SK-N-SH (cell line): ENCODE measurements around the gene GPR3. TPM values are rescaled to one million over a fixed set of nuclear protein-coding genes. Genes with fewer than 3 reads are reported as not detected.

Experiments
- CTCF ChIA-PET: fragments of 300-600, 350-600 bp; formaldehyde crosslinking; extraction: SDS; loops from one replicate; lab custom pipeline; 2021; lab: Yijun Ruan, JAX
- POLR2A ChIA-PET: fragments of 350-600 bp; sonication (Branson Sonifier 250); formaldehyde crosslinking; extraction: SDS; loops from one replicate; lab custom pipeline; 2020; ENCODE audit warnings: antibody characterized with exemption, inconsistent platforms; lab: Yijun Ruan, JAX
- DNase-seq: peaks from one replicate; pipeline ENCODE4 v3.0.0; 2012
- H2AFZ ChIP-seq: fragments of 200-600 bp; sonication (generic); 2 replicates; pipeline ENCODE4 v1.8.1; 2016; ENCODE audit warnings: antibody characterized with exemption, mild to moderate bottlenecking, low read depth
- H3F3A ChIP-seq: fragments of 200-600 bp; sonication (generic); replicated peaks from 2 replicates; pipeline ENCODE3; 2016; ENCODE audit warnings: antibody characterized with exemption, mild to moderate bottlenecking; ENCODE audit not compliant: insufficient read depth
- H3K27ac ChIP-seq, 2 experiments: fragments of 200-500 bp in 1 of 2; fragments of 200-600 bp in 1 of 2; sonication (Bioruptor generic) in 1 of 2; sonication (generic), shearing (Covaris generic) in 1 of 2; 2 replicates each; pipeline versions ENCODE4 v1.5.1 to v1.6.1; 2014 to 2016; ENCODE audit warnings: low read depth in 2 of 2, inconsistent platforms in 1 of 2, low read length in 1 of 2, mild to moderate bottlenecking in 1 of 2, mixed read lengths in 1 of 2
- H3K27me3 ChIP-seq: fragments of 200-600 bp; sonication (generic), shearing (Covaris generic); 2 replicates; pipeline ENCODE4 v1.6.1; 2016; ENCODE audit warnings: mixed run types; ENCODE audit not compliant: insufficient read depth
- H3K36me3 ChIP-seq, 2 experiments: fragments of 200-500 bp in 1 of 2; fragments of 200-600 bp in 1 of 2; sonication (Bioruptor generic) in 1 of 2; sonication (generic) in 1 of 2; replicated peaks in 1 of 2; 2 replicates each; pipeline versions ENCODE3 to v1.5.1; 2014 to 2016; ENCODE audit warnings: low read length in 1 of 2, mild to moderate bottlenecking in 1 of 2; ENCODE audit not compliant: insufficient read depth in 2 of 2, control insufficient read depth in 1 of 2
- H3K4me1 ChIP-seq, 2 experiments: fragments of 200-500 bp in 1 of 2; fragments of 200-600 bp in 1 of 2; sonication (Bioruptor generic) in 1 of 2; sonication (generic), shearing (Covaris generic) in 1 of 2; 2 replicates each; pipeline versions ENCODE4 v1.5.1 to v1.6.1; 2014 to 2016; ENCODE audit warnings: low read depth in 1 of 2, low read length in 1 of 2, mixed run types in 1 of 2; ENCODE audit not compliant: insufficient read depth in 2 of 2, control insufficient read depth in 1 of 2
- H3K4me2 ChIP-seq: fragments of 200-600 bp; sonication (generic), shearing (Covaris generic); 2 replicates; pipeline ENCODE4 v1.6.1; 2017; ENCODE audit warnings: mixed run types
- H3K4me3 ChIP-seq, 2 experiments: fragments of 200-500 bp in 1 of 2; fragments of 200-600 bp in 1 of 2; sonication (Bioruptor generic) in 1 of 2; sonication (generic), shearing (Covaris generic) in 1 of 2; 2 replicates each; pipeline versions ENCODE4 v1.5.1 to v1.8.1; 2014 to 2016; ENCODE audit warnings: low read depth in 2 of 2, inconsistent platforms in 1 of 2, low read length in 1 of 2, mild to moderate bottlenecking in 1 of 2, mixed read lengths in 1 of 2, moderate library complexity in 1 of 2
- H3K79me2 ChIP-seq: fragments of 200-600 bp; sonication (generic); 2 replicates; pipeline ENCODE4 v1.8.1; 2017; ENCODE audit warnings: mild to moderate bottlenecking; ENCODE audit not compliant: insufficient read depth
- H3K9ac ChIP-seq: fragments of 200-600 bp; sonication (generic); 2 replicates; pipeline ENCODE4 v1.6.1; 2017; ENCODE audit warnings: mixed run types
- H3K9me2 ChIP-seq: fragments of 200-600 bp; sonication (generic); 2 replicates; pipeline ENCODE4 v1.6.1; 2017; ENCODE audit warnings: mixed run types
- H3K9me3 ChIP-seq: fragments of 200-600 bp; sonication (generic); 2 replicates; pipeline ENCODE4 v1.6.1; 2017; ENCODE audit warnings: mixed run types, mild to moderate bottlenecking, moderate library complexity
- H4K20me1 ChIP-seq: fragments of 200-600 bp; sonication (generic); 2 replicates; pipeline ENCODE4 v1.6.1; 2017; ENCODE audit warnings: mild to moderate bottlenecking, mixed run types; ENCODE audit not compliant: insufficient read depth
- CTCF ChIP-seq: fragments of 200-600 bp; sonication (generic); IDR thresholded peaks from 2 replicates; pipeline ENCODE4 v1.6.1; 2017; ENCODE audit warnings: antibody characterized with exemption, mild to moderate bottlenecking, moderate library complexity
- FOSL2 ChIP-seq: IDR thresholded peaks from 2 replicates; pipeline ENCODE4 v1.4.0; 2012; ENCODE audit warnings: low read depth, mild to moderate bottlenecking, moderate library complexity, borderline replicate concordance
- FOXJ3 ChIP-seq: sonication (generic); formaldehyde crosslinking; IDR thresholded peaks from 2 replicates; pipeline ENCODE4 v1.5.1; 2020; ENCODE audit warnings: mild to moderate bottlenecking, missing genetic modification reagents
- FOXM1 ChIP-seq: IDR thresholded peaks from 2 replicates; pipeline ENCODE4 v1.4.0; 2012; ENCODE audit warnings: low read depth, mild to moderate bottlenecking
- GABPA ChIP-seq: IDR thresholded peaks from 2 replicates; pipeline ENCODE4 v1.4.0; 2012; ENCODE audit warnings: low read depth, mild to moderate bottlenecking
- GATA2 ChIP-seq: sonication (generic); formaldehyde crosslinking; IDR thresholded peaks from 2 replicates; pipeline ENCODE4 v1.5.0; 2020; ENCODE audit warnings: mild to moderate bottlenecking, missing genetic modification reagents
- NRF1 ChIP-seq: IDR thresholded peaks from 2 replicates; pipeline ENCODE4 v1.6.1; 2012; ENCODE audit warnings: low read depth, mild to moderate bottlenecking, low read length
- REST ChIP-seq: IDR thresholded peaks from 2 replicates; pipeline ENCODE4 v1.6.1; 2012; ENCODE audit warnings: mild to moderate bottlenecking, low read depth, low read length, moderate library complexity
- RFX5 ChIP-seq: IDR thresholded peaks from 2 replicates; pipeline ENCODE4 v1.6.1; 2012; ENCODE audit warnings: mild to moderate bottlenecking, improper control_type of control experiment, low read length
- RXRA ChIP-seq: IDR thresholded peaks from 2 replicates; pipeline ENCODE4 v1.4.0; 2012; ENCODE audit warnings: low read depth, mild to moderate bottlenecking, borderline replicate concordance
- SIN3A ChIP-seq: IDR thresholded peaks from 2 replicates; pipeline ENCODE4 v1.6.1; 2012; ENCODE audit warnings: low read depth, mild to moderate bottlenecking, low read length, moderate library complexity, borderline replicate concordance
- SMC3 ChIP-seq: IDR thresholded peaks from 2 replicates; pipeline ENCODE4 v1.6.1; 2012; ENCODE audit warnings: low read depth, low read length, improper control_type of control experiment
- TAF1 ChIP-seq: IDR thresholded peaks from 2 replicates; pipeline ENCODE4 v1.6.1; 2012; ENCODE audit warnings: low read depth, mild to moderate bottlenecking, low read length, moderate library complexity, borderline replicate concordance
- TEAD4 ChIP-seq: IDR thresholded peaks from 2 replicates; pipeline ENCODE4 v1.4.0; 2012; ENCODE audit warnings: mild to moderate bottlenecking, borderline replicate concordance; ENCODE audit not compliant: insufficient read depth
- USF1 ChIP-seq: IDR thresholded peaks from 2 replicates; pipeline ENCODE4 v1.4.0; 2012; ENCODE audit warnings: low read depth, borderline replicate concordance
- YY1 ChIP-seq: IDR thresholded peaks from 2 replicates; pipeline ENCODE4 v1.4.0; 2012; ENCODE audit warnings: low read depth, mild to moderate bottlenecking
- WGBS: methylation state at CpG from one replicate; pipeline ENCODE4 v1.1.6; 2017; ENCODE audit warnings: low lambda C conversion rate; 5-methylcytosine and 5-hydroxymethylcytosine counted together
- polyA plus RNA-seq, 3 experiments: library from polyadenylated mRNA; depleted of rRNA; stranded (reverse); fragments of >200 nt; gene quantifications; 2 replicates each; pipeline ENCODE4 v1.2.3, GENCODE V29; 2012
- TF ChIP-seq, protein P1 (sequence below): IDR thresholded peaks from 2 replicates; pipeline ENCODE4 v1.4.0; 2012; ENCODE audit warnings: low read depth, borderline replicate concordance

Gene GPR3
- polyA plus RNA-seq, 1 of the 3 experiments (the other 2 are of a cell fraction) = 6.0 TPM

- TF ChIP-seq GATA2 (CRISPR knock-in tag) (no peak), YY1 (no peak), USF1 (no peak), SIN3A (no peak), RFX5 (no peak), NRF1 (no peak), FOXM1 (no peak), TAF1 (no peak), FOSL2 (no peak), GABPA (no peak), REST (no peak), CTCF (no peak), RXRA (no peak), FOXJ3 (CRISPR knock-in tag) (no peak), TEAD4 (no peak), SMC3 (no peak)
- TF ChIP-seq, protein P1, sequence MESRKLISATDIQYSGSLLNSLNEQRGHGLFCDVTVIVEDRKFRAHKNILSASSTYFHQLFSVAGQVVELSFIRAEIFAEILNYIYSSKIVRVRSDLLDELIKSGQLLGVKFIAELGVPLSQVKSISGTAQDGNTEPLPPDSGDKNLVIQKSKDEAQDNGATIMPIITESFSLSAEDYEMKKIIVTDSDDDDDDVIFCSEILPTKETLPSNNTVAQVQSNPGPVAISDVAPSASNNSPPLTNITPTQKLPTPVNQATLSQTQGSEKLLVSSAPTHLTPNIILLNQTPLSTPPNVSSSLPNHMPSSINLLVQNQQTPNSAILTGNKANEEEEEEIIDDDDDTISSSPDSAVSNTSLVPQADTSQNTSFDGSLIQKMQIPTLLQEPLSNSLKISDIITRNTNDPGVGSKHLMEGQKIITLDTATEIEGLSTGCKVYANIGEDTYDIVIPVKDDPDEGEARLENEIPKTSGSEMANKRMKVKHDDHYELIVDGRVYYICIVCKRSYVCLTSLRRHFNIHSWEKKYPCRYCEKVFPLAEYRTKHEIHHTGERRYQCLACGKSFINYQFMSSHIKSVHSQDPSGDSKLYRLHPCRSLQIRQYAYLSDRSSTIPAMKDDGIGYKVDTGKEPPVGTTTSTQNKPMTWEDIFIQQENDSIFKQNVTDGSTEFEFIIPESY = no peak
- H3K27me3 ChIP-seq = no peaks in the 10 kb centered on the region
- no peak for DNase-seq
- POLR2A ChIA-PET = no interaction called here
- no peak overlapping the region for H3K4me3 ChIP-seq
- no peak overlapping the region for H3K27ac ChIP-seq
- H2AFZ ChIP-seq = no peak overlapping the region
- H3F3A ChIP-seq = peaks cover 15% of the 10 kb centered on the region
- no peaks in the 10 kb centered on the region for H4K20me1 ChIP-seq
- CTCF ChIA-PET = interaction anchor here (0.7 to 20.0 kb wide), 7 partner anchors 11 to 353 kb away, joined by 3 to 731 read pairs (median 4); partner anchors contain the start of gene AHDC1
- 79% methylated on average over 3 of the region's 7 CpGs for WGBS
- no peak overlapping the region for H3K4me2 ChIP-seq
- peaks cover 10% of the 10 kb centered on the region; the same call in 1 of the 2 replicates for H3K79me2 ChIP-seq
- peaks cover 0 to 4% of the 10 kb centered on the region in 2 experiments for H3K36me3 ChIP-seq
- H3K9ac ChIP-seq = no peak overlapping the region
- peaks cover 0 to 16% of the 10 kb centered on the region in 2 experiments; a peak in 1 of 4 replicates for H3K4me1 ChIP-seq
- no peaks in the 10 kb centered on the region for H3K9me2 ChIP-seq
- no peaks in the 10 kb centered on the region for H3K9me3 ChIP-seq
Observed at GRCh38 chr1:27397749-27398148, 5.3 kb downstream of the GPR3 start.
